HFFc6 (cell line): ENCODE results near the gene CKAP5. TPM values are rescaled to one million over a fixed set of nuclear protein-coding genes. Genes with fewer than 3 reads are reported as not detected.

Source experiments
- DNase-seq: peaks from one replicate; pipeline ENCODE4 v3.0.0-alpha.2; 2018
- H3K27ac Mint-ChIP-seq: 2 replicates; pipeline ENCODE4 v1.8.0; 2020; ENCODE audit warnings: mild to moderate bottlenecking, mixed read lengths
- H3K27me3 Mint-ChIP-seq: 2 replicates; pipeline ENCODE4 v1.8.0; 2021; ENCODE audit warnings: mild to moderate bottlenecking, moderate library complexity, mixed read lengths; ENCODE audit not compliant: insufficient read depth
- H3K36me3 Mint-ChIP-seq: 2 replicates; pipeline ENCODE4 v1.8.0; 2021; ENCODE audit warnings: low read depth, mixed read lengths
- H3K4me1 Mint-ChIP-seq: 2 replicates; pipeline ENCODE4 v1.8.0; 2020; ENCODE audit warnings: low read depth, mixed read lengths
- H3K4me3 Mint-ChIP-seq: 2 replicates; pipeline ENCODE4 v1.8.0; 2020; ENCODE audit warnings: mild to moderate bottlenecking, moderate library complexity, mixed read lengths
- H3K9me3 Mint-ChIP-seq: 2 replicates; pipeline ENCODE4 v1.8.0; 2020; ENCODE audit warnings: mild to moderate bottlenecking, mixed read lengths
- CTCF ChIP-seq: fragments of 200-600 bp; sonication (generic); IDR thresholded peaks from 2 replicates; pipeline ENCODE4 v1.5.0; 2021; ENCODE audit warnings: antibody characterized with exemption, mild to moderate bottlenecking
- microRNA-seq: library from miRNA; unstranded; fragments of <30 nt; microRNA quantifications from one replicate; pipeline ENCODE4, GENCODE V29; 2019
- total RNA-seq, 6 experiments: library from RNA; stranded (reverse); fragmentation: NEBNext Ultra II Directional; extraction: Animal tissue kit (Norgen Biotek cat#: 25700); gene quantifications; 2 replicates in 1 of 6; 3 replicates in 5 of 6; pipeline ENCODE4 v1.2.3, GENCODE V29; 2021

Gene CKAP5
- total RNA-seq, 6 experiments from 2014 or later, result 87.8 to 125 (median 116) TPM

GRCh38 chr11:46696212-46696558 is 149.9 kb downstream of the CKAP5 start:
- Mint-ChIP-seq H3K9me3 (no peaks in the 10 kb centered on the region), H3K36me3 (peaks cover 20% of the 10 kb centered on the region), H3K4me1 (peaks cover 17% of the 10 kb centered on the region), H3K4me3 (no peak overlapping the region), H3K27ac (no peak overlapping the region), H3K27me3 (no peaks in the 10 kb centered on the region)
- DNase-seq, result no peak
- TF ChIP-seq CTCF, result no peak

- no peak for TF ChIP-seq CTCF
- no peaks in the 10 kb centered on the region for H3K9me3 Mint-ChIP-seq
- no peaks in the 10 kb centered on the region for H3K27me3 Mint-ChIP-seq
- H3K36me3 Mint-ChIP-seq, result peaks cover 19% of the 10 kb centered on the region
- H3K4me1 Mint-ChIP-seq, result peaks cover 17% of the 10 kb centered on the region
- no peak overlapping the region for H3K27ac Mint-ChIP-seq
- no peak for DNase-seq
- H3K4me3 Mint-ChIP-seq, result no peak overlapping the region
These were observed 150.5 kb downstream of the CKAP5 start for GRCh38 chr11:46695345-46696211.

- Mint-ChIP-seq H3K27me3 (no peaks in the 10 kb centered on the region; the same call in 1 of the 2 replicates), H3K9me3 (no peaks in the 10 kb centered on the region), H3K27ac (no peak overlapping the region), H3K36me3 (peaks cover 21% of the 10 kb centered on the region), H3K4me1 (peaks cover 17% of the 10 kb centered on the region), H3K4me3 (no peak overlapping the region)
- no peak for TF ChIP-seq CTCF
- DNase-seq, result no peak
These were observed 151.5 kb downstream of the CKAP5 start for GRCh38 chr11:46694607-46695006.

GRCh38 chr11:46694072-46694471 is 152.0 kb downstream of the CKAP5 start:
- peaks cover 18% of the 10 kb centered on the region for H3K36me3 Mint-ChIP-seq

GRCh38 chr11:46693597-46694012 is 152.5 kb downstream of the CKAP5 start:
- peak; percentile 8 for DNase-seq
- no peak for TF ChIP-seq CTCF
- Mint-ChIP-seq H3K27ac (peak overlapping the region; percentile 48; the same call in 1 of the 2 replicates), H3K27me3 (no peaks in the 10 kb centered on the region; the same call in 1 of the 2 replicates), H3K36me3 (peaks cover 13% of the 10 kb centered on the region), H3K4me1 (peaks cover 10% of the 10 kb centered on the region), H3K4me3 (no peak overlapping the region), H3K9me3 (no peaks in the 10 kb centered on the region)

More at GRCh38 chr11:46694072-46694471, 152.0 kb downstream of the CKAP5 start:
- no peak for TF ChIP-seq CTCF
- Mint-ChIP-seq H3K4me3 (no peak overlapping the region), H3K9me3 (no peaks in the 10 kb centered on the region), H3K27me3 (no peaks in the 10 kb centered on the region; the same call in 1 of the 2 replicates), H3K27ac (peak overlapping the region; percentile 48; the same call in 1 of the 2 replicates), H3K4me1 (peaks cover 15% of the 10 kb centered on the region)
- no peak for DNase-seq

Small RNA genes lying within 50 kb of the gene (microRNA-seq; reads per million reads assigned to microRNA genes)
- gene MIR5582, result not detected

Other genes starting within 250 kb of the CKAP5 start
- 1 to 10 TPM; 3.8 to 5.2 (median 4.7) TPM for gene HARBI1, start 229.1 kb downstream of the CKAP5 start, total RNA-seq
- gene ATG13, start 228.7 kb downstream of the CKAP5 start, total RNA-seq, result 10 to 100 TPM; 64.2 to 94.0 (median 85.3) TPM
- 100 to 1,000 TPM; 107 to 134 (median 110) TPM for gene ARHGAP1, start 145.7 kb downstream of the CKAP5 start, total RNA-seq
- gene ZNF408, start 145.2 kb downstream of the CKAP5 start, total RNA-seq, result 10 to 100 TPM in 1 of 6 experiments, 1 to 10 TPM in 5; 7.6 to 12.3 (median 9.0) TPM
- gene F2, start 127.1 kb downstream of the CKAP5 start, total RNA-seq, result not detected
- gene LRP4, start 72.3 kb upstream of the CKAP5 start, total RNA-seq, result 1 to 10 TPM; 1.4 to 2.1 (median 1.8) TPM
- 10 to 100 TPM; 19.4 to 29.2 (median 27.1) TPM for gene CSTPP1, start 90.5 kb upstream of the CKAP5 start, total RNA-seq